T47D (cell line): Measurements from ENCODE around the gene TAB2.

Experiments
- DNase-seq, 2 experiments: peaks; one replicate each; pipeline versions ENCODE4 v3.0.0 to v3.0.0-alpha.2; 2011 to 2012; ENCODE audit warnings: low read depth in 1 of 2, low spot score in 1 of 2
- JUND ChIP-seq: IDR thresholded peaks from 2 replicates; pipeline ENCODE4 v1.6.1; 2012; ENCODE audit warnings: low read depth
- in situ Hi-C: cut with HindIII; loops from 2 replicates; pipeline ENCODE4 v1.10.0; 2016; ENCODE audit warnings: low sequenced_read_pairs, low pct_unique_long_range_greater_than_20kb

The TAB2 gene

GRCh38 chr6:149425224-149425623, 107.7 kb downstream of the TAB2 start:
- in situ Hi-C loops: no loop called here
- DNase-seq: no peak
- no peak for TF ChIP-seq JUND

- no peak for DNase-seq
- TF ChIP-seq JUND: no peak
- in situ Hi-C loops: no loop called here
These were observed 108.2 kb downstream of the TAB2 start for GRCh38 chr6:149425754-149426153.

GRCh38 chr6:149428606-149429005, 111.1 kb downstream of the TAB2 start:
- no peak for DNase-seq
- no peak for TF ChIP-seq JUND
- in situ Hi-C loops: no loop called here

- peak in 1 of 2 experiments; percentile 27 for DNase-seq
- in situ Hi-C loops: no loop called here
- TF ChIP-seq JUND: no peak
These were observed 112.2 kb downstream of the TAB2 start for GRCh38 chr6:149429427-149430360.

GRCh38 chr6:149431905-149432775, 114.6 kb downstream of the TAB2 start:
- in situ Hi-C loops: no loop called here
- DNase-seq: peak; percentile 69 to 88
- TF ChIP-seq JUND: no peak

GRCh38 chr6:149433405-149433804, 115.9 kb downstream of the TAB2 start:
- in situ Hi-C loops: no loop called here
- TF ChIP-seq JUND: no peak
- DNase-seq: no peak

- no peak for DNase-seq
- in situ Hi-C loops: no loop called here
- no peak for TF ChIP-seq JUND
These were observed 116.4 kb downstream of the TAB2 start for GRCh38 chr6:149433881-149434280.

- in situ Hi-C loops: no loop called here
- DNase-seq: no peak
- TF ChIP-seq JUND: no peak
These were observed 118.5 kb downstream of the TAB2 start for GRCh38 chr6:149435919-149436586.

GRCh38 chr6:149436647-149437046, 119.1 kb downstream of the TAB2 start:
- DNase-seq: no peak
- in situ Hi-C loops: no loop called here
- no peak for TF ChIP-seq JUND

GRCh38 chr6:149437212-149437611, 119.7 kb downstream of the TAB2 start:
- DNase-seq: no peak
- no peak for TF ChIP-seq JUND
- in situ Hi-C loops: no loop called here

- in situ Hi-C loops: no loop called here
- no peak for DNase-seq
- TF ChIP-seq JUND: no peak
These were observed 121.3 kb downstream of the TAB2 start for GRCh38 chr6:149438855-149439254.

- TF ChIP-seq JUND: no peak
- DNase-seq: no peak
- in situ Hi-C loops: no loop called here
These were observed 122.1 kb downstream of the TAB2 start for GRCh38 chr6:149439626-149440025.
